GM12878 (cell line): ENCODE results near the gene MIS12. TPM values are rescaled to one million over a fixed set of nuclear protein-coding genes. Genes with fewer than 3 reads are reported as not detected.

Experiments
- EGR1 ChIP-seq, 2 experiments: IDR thresholded peaks; 1 replicate in 1 of 2; 2 replicates in 1 of 2; pipeline ENCODE4 v1.6.1; 2011 to 2012; ENCODE audit warnings: low read depth in 2 of 2, low read length in 2 of 2, borderline replicate concordance in 1 of 2, mild to moderate bottlenecking in 1 of 2, moderate library complexity in 1 of 2
- IKZF2 ChIP-seq, 2 experiments: fragments of 450-650 bp; IDR thresholded peaks; 2 replicates each; pipeline ENCODE4 v1.6.1; 2017; ENCODE audit warnings: mild to moderate bottlenecking in 2 of 2, moderate library complexity in 2 of 2
- IRF4 ChIP-seq: IDR thresholded peaks from 2 replicates; pipeline ENCODE4 v1.6.1; 2011; ENCODE audit warnings: low read depth, low read length
- POLR2AphosphoS5 ChIP-seq: IDR thresholded peaks from 2 replicates; pipeline ENCODE4 v1.6.1; 2011; ENCODE audit warnings: mild to moderate bottlenecking, low read length, inconsistent platforms
- SMC3 ChIP-seq: IDR thresholded peaks from 2 replicates; pipeline ENCODE4 v1.6.1; 2011; ENCODE audit warnings: low read length, improper control_type of control experiment, borderline replicate concordance
- SRF ChIP-seq, 2 experiments: IDR thresholded peaks; 2 replicates each; pipeline ENCODE4 v1.6.1; 2011; ENCODE audit warnings: low read depth in 2 of 2, low read length in 2 of 2, mild to moderate bottlenecking in 1 of 2, moderate library complexity in 1 of 2
- polyA plus RNA-seq, 11 experiments: library from polyadenylated mRNA; depleted of rRNA in 4 of 11; unstranded in 6 of 11; stranded (reverse) in 5 of 11; fragments of >200 nt; fragmentation: Nextera tagmentation in 4 of 11; fragmentation: Illumina TruSeq in 1 of 11; extraction: Ambion mirVana in 4 of 11; extraction: Trizol in 1 of 11; gene quantifications; 1 replicate in 1 of 11; 2 replicates in 10 of 11; pipeline versions ENCODE4 v1.2.1 to v1.2.3, GENCODE V29; 2011 to 2016; ENCODE audit warnings: inconsistent platforms in 2 of 11, missing spikeins in 2 of 11, low read depth in 1 of 11
- total RNA-seq, 4 experiments: library from RNA; depleted of rRNA in 3 of 4; stranded (reverse); fragments of >200 nt in 3 of 4; fragmentation: Illumina TruSeq in 1 of 4; extraction: Trizol in 1 of 4; gene quantifications; 2 replicates each; pipeline versions ENCODE4 v1.2.1 to v1.2.3, GENCODE V29; 2013 to 2021
- TF ChIP-seq, protein P1 (sequence below): fragments of 450-650 bp; IDR thresholded peaks from 2 replicates; pipeline ENCODE4 v1.6.1; 2018; ENCODE audit warnings: mild to moderate bottlenecking, low read depth, moderate library complexity; ENCODE audit not compliant: partially characterized antibody
- TF ChIP-seq, protein P2 (sequence below): fragments of 450-650 bp; IDR thresholded peaks from 2 replicates; pipeline ENCODE4 v1.6.1; 2017; ENCODE audit warnings: borderline replicate concordance
- TF ChIP-seq, protein P3 (sequence below): fragments of 450-650 bp; IDR thresholded peaks from 2 replicates; pipeline ENCODE4 v1.6.1; 2017; ENCODE audit warnings: mild to moderate bottlenecking, moderate library complexity

MIS12 gene
- total and polyA plus RNA-seq, 10 of the 15 experiments (the other 5 are each of a cell fraction or from before 2014, with no cell fraction given) = 19.8 to 34.2 (median 25.0) TPM

DNA sequence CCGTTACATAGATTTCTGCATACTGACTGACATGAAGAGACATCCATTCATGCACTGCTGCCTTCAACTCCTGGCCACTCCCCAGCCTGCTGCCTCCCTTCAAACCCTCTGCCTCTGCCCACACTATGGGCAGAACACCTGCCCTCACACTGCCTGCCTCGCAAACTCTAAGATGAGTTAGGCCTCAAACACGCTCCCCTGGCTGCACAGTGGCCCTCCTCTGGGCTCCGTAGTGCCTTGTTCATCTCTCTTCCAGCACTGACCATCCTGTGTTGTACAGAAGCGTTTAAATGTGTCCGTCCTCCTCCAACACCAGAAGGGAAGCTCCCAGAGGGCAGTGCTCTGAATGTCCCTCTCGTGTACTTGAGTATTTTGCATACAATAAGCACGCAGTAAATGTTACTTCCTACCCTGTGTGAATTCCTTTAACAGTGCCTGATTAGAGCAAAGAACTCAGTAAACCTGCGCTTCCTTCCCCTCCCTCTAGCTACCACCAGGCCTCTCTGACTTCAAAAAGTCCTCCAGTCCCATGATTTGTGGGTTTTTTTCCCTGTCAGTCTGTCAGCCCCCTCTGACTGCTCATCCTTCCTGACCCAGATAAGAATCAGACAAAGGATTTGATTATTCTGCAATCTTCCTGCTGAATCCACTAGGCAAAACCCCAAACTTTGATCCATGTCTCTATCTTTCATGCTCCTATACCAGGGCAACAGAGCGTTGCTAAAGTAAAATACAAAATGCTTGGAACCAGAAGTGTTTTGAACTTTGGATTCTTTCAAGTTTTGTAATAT is 21.5 kb upstream of the MIS12 start (continued):
- TF ChIP-seq SMC3 = no peak
- TF ChIP-seq, protein P1, sequence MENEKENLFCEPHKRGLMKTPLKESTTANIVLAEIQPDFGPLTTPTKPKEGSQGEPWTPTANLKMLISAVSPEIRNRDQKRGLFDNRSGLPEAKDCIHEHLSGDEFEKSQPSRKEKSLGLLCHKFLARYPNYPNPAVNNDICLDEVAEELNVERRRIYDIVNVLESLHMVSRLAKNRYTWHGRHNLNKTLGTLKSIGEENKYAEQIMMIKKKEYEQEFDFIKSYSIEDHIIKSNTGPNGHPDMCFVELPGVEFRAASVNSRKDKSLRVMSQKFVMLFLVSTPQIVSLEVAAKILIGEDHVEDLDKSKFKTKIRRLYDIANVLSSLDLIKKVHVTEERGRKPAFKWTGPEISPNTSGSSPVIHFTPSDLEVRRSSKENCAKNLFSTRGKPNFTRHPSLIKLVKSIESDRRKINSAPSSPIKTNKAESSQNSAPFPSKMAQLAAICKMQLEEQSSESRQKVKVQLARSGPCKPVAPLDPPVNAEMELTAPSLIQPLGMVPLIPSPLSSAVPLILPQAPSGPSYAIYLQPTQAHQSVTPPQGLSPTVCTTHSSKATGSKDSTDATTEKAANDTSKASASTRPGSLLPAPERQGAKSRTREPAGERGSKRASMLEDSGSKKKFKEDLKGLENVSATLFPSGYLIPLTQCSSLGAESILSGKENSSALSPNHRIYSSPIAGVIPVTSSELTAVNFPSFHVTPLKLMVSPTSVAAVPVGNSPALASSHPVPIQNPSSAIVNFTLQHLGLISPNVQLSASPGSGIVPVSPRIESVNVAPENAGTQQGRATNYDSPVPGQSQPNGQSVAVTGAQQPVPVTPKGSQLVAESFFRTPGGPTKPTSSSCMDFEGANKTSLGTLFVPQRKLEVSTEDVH = no peak
- TF ChIP-seq, protein P2, sequence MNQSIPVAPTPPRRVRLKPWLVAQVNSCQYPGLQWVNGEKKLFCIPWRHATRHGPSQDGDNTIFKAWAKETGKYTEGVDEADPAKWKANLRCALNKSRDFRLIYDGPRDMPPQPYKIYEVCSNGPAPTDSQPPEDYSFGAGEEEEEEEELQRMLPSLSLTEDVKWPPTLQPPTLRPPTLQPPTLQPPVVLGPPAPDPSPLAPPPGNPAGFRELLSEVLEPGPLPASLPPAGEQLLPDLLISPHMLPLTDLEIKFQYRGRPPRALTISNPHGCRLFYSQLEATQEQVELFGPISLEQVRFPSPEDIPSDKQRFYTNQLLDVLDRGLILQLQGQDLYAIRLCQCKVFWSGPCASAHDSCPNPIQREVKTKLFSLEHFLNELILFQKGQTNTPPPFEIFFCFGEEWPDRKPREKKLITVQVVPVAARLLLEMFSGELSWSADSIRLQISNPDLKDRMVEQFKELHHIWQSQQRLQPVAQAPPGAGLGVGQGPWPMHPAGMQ = no peak
- TF ChIP-seq, protein P3, sequence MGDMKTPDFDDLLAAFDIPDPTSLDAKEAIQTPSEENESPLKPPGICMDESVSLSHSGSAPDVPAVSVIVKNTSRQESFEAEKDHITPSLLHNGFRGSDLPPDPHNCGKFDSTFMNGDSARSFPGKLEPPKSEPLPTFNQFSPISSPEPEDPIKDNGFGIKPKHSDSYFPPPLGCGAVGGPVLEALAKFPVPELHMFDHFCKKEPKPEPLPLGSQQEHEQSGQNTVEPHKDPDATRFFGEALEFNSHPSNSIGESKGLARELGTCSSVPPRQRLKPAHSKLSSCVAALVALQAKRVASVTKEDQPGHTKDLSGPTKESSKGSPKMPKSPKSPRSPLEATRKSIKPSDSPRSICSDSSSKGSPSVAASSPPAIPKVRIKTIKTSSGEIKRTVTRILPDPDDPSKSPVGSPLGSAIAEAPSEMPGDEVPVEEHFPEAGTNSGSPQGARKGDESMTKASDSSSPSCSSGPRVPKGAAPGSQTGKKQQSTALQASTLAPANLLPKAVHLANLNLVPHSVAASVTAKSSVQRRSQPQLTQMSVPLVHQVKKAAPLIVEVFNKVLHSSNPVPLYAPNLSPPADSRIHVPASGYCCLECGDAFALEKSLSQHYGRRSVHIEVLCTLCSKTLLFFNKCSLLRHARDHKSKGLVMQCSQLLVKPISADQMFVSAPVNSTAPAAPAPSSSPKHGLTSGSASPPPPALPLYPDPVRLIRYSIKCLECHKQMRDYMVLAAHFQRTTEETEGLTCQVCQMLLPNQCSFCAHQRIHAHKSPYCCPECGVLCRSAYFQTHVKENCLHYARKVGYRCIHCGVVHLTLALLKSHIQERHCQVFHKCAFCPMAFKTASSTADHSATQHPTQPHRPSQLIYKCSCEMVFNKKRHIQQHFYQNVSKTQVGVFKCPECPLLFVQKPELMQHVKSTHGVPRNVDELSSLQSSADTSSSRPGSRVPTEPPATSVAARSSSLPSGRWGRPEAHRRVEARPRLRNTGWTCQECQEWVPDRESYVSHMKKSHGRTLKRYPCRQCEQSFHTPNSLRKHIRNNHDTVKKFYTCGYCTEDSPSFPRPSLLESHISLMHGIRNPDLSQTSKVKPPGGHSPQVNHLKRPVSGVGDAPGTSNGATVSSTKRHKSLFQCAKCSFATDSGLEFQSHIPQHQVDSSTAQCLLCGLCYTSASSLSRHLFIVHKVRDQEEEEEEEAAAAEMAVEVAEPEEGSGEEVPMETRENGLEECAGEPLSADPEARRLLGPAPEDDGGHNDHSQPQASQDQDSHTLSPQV = no peak
- TF ChIP-seq IKZF2 (IDR thresholded peaks at IDR 0.05) = no peak
- TF ChIP-seq POLR2AphosphoS5 = no peak
- TF ChIP-seq IRF4 = no peak
- no peak for TF ChIP-seq EGR1 (IDR thresholded peaks at IDR 0.05; ENCODE audit: borderline replicate concordance in 1 of 2, low read depth in 2 of 2, low read length in 2 of 2)
- TF ChIP-seq SRF (IDR thresholded peaks at IDR 0.05; ENCODE audit: low read depth in 2 of 2, low read length in 2 of 2) = no peak
